Astrocyte of the cerebellum (primary cell): ENCODE measurements around the gene CA9.

Source experiments
- DNase-seq: peaks from one replicate; pipeline ENCODE4 v3.0.0-alpha.2; 2011; ENCODE audit warnings: low read depth
- H3K4me3 ChIP-seq: 2 replicates; pipeline ENCODE4 v1.5.1; 2011; ENCODE audit warnings: mild to moderate bottlenecking, low read depth, low read length, moderate library complexity
- CTCF ChIP-seq: IDR thresholded peaks from 2 replicates; pipeline ENCODE4 v1.5.1; 2012; ENCODE audit warnings: low read length, low read depth, moderate library complexity, mild to moderate bottlenecking; ENCODE audit errors: missing control alignments
- in situ Hi-C: cut with HindIII; loops from 2 replicates; pipeline ENCODE4 v1.10.0; 2017; ENCODE audit warnings: low sequenced_read_pairs

Gene CA9

GRCh38 chr9:35729700-35730485 is 56.2 kb downstream of the CA9 start:
- DNase-seq, result peak; percentile 57
- peak; percentile 71 for TF ChIP-seq CTCF
- H3K4me3 ChIP-seq, result peak overlapping the region; percentile 88
- in situ Hi-C loops, result loop anchor here (5.0 kb wide), 1 partner anchor 38 kb away; no protein-coding TSS in a partner anchor

- in situ Hi-C loops, result no loop called here
- no peak for TF ChIP-seq CTCF
- DNase-seq, result no peak
- peak overlapping the region; percentile 88 for H3K4me3 ChIP-seq
These were observed 56.7 kb downstream of the CA9 start for GRCh38 chr9:35730486-35730854.
